GM21619 (cell line): Measurements from ENCODE around the gene LSAMP.
A peak's percentile ranks its signal among the peaks of the same experiment; 100 is the strongest.
"Not testable (repeated sequence)": the region's sequence is repeated elsewhere in the genome, so short reads cannot be mapped to it uniquely, and the experiment has no call there.

Experiments
- ATAC-seq: cut with Tn5 transposase; IDR thresholded peaks from one replicate; pipeline ENCODE4 v1.9.1; 2021; ENCODE audit not compliant: unreplicated experiment

Gene LSAMP

DNA sequence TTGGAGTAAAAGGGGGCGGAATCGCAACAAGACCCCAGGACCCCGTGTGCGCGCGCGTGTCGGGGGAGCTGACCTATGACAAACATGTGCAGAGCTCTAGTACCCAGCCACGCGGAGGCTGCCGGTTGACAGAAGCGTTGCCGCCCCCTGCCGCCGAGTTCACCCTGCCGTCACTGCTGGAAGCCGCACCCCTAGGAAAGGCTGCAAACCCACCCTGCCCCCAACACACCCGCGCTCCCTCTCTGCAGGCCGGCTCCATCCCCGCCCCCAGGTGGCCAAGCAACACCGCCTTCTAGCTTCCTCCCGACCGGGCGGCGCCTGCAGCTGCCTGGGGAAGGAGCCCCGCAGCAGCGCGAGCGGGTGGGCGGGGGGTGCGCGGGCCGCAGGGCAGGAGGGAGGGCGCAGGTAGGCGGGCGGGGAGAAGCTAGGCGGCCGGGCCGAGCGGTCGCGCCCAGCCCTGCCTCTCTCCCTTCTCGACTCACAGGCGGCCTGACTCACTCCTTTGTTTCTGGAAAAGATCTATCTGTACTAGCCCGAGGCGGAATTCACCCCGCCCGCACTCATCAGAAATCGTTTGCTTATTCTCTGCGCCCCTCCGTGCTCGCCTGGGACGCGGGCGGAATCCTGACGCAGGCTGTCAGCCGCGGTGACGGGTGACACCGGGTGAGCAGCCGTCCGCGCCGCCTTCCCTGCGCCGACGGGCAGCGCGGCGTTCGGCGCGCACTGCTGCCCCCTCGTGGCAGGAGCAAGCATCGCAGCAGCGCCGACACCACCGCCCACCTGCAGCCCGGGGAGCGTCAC is 661.1 kb downstream of the LSAMP start:
- peak; percentile 88 for ATAC-seq

DNA sequence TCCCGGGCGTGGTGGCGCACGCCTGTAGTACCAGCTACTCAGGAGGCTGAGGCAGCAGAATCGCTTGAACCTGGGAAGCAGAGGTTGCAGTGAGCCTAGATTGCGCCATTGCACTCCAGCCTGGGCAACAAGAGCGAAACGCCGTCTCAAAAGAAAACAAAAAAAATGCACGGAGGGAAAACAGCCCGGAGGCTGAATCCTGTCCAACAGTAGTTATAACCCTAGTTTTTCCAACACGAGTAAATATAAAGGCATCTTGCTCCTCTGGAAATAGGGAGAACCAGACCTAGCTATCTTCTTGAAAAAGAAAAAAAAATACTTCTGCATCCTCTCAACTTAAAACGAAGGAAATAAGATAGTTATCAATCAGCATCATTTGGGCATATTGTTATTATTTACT is 661.9 kb downstream of the LSAMP start:
- not testable (repeated sequence) for ATAC-seq

DNA sequence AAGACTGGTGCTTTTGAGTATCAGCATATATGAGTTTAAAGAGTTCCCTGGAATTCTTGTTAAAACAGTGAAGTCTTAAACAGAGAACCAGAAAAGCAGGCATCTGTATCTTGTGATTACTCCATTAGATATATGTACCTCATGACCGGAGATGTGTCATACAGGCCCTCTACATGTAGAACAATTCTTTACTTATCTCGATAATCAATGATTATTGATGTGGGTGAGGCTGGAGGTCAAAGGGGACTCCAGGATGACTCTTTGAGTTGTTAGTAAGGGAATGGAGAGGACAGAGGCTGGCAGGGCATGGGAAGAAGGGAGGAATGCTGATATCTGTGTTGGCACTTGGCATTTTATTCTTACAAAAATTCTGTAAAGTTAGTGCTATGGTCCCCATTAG is 666.3 kb downstream of the LSAMP start:
- ATAC-seq, result no peak

DNA sequence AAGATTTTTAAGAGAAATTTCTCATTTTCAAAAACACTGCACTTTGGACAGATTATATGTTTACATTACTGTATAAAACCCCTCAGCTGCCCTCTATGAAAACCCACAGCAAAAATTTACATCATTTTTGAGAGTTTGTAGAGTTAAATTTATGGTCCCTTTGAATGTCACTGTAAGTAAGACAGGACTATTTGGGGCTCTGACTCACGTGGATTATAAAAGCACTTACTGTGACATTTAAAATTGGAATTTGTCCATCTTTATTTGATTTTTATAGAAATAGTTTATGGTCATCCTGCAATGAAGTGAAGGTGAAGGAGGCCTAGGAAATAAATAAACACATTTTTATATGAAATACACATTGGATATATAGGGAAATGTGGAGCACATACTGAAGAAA is 672.3 kb downstream of the LSAMP start:
- ATAC-seq, result no peak

DNA sequence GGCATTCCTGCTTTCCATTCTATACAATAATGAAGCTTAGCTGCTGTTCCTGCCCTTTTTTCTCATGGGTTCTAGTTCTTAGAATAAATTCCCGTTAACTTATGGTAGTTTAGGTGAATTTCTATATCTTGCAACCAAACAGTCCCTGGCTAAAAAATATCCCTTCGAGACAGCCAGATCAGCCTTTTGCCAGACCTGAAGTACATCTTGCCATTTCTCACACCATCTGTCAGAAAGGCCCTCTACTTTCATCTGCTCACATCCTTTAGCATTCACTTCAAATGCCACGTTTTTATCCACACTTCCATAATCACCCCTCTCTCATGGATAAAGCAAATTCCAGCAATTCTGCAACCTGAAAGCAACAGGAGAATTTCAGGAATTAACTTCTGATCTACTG is 676.6 kb downstream of the LSAMP start:
- ATAC-seq, result no peak

DNA sequence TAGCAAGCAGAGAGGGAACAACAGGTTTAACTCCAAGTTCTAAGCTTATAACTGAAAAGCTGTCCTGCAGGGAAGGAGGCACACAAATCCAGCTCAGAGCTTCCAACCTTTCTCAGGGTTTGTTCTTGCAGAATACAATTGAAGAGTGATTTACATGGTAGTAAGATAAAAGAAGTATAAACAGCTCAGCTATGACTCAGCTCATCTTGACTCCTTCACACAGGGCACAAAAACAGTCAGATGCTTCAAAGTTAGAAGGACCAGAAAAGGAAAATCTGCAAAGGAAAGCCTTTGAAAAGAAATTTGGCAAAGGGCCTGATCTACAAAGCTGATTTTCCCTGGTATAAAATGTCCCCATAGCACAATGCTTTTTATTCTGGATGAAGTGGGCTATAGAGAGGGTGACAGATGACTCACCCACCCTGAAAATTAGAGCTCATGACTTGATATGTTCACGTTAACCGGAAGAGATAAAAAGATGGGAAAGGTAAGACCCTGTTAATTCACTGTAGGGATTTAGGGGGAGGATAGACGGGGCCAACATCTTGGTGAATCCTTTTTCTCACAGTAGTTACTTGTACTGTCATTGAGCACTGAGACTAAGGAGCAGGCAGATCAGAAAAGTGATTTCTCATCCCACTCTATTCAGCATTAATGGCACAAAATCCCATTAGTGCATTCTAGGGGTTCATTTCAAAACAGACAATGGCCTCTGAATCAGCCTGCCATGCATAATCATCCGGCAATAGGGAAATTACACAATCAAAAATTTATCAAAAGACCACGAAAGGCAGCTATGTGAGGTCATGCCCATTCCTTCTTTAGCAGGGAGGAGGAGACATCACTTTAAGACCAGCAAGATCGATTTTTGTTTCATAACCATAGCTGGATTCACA is 678.5 kb downstream of the LSAMP start:
- ATAC-seq, result no peak

DNA sequence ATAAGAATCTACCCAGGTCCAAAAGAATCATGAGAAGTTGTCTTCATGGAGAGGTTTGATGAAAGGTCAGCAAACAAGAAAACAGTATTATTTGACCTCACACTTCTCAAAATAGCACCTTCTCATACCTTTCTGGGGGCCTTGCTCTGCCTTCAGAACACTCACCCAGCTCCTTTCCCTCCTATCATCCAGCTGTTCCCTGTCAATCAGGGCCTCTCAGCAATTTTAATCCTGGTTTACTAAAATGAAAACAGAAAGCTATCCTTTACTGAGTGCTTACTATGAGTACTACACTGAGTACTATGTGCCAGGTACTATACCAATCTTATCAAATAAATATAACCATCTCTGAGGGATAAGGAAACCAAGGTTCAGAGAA is 683.4 kb downstream of the LSAMP start:
- ATAC-seq, result no peak

DNA sequence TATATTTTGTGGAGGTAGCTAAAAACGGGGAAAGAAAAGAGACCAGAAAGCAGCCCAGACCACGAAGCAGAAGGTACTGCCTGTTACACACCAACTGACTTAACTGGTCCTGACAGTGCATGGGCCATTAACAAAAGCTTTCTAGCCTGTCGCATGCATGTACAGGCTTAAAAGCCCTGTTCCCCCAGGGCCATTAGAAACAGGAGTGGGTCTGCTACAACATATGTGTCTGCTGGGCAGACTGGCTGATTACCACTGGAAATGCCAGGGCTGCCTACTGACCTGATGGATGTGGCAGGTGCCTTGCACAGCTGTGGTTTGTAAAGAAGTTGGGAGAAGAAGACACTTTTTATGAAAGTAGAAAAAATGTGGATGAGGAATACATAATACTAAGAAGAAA is 684.6 kb downstream of the LSAMP start:
- no peak for ATAC-seq

DNA sequence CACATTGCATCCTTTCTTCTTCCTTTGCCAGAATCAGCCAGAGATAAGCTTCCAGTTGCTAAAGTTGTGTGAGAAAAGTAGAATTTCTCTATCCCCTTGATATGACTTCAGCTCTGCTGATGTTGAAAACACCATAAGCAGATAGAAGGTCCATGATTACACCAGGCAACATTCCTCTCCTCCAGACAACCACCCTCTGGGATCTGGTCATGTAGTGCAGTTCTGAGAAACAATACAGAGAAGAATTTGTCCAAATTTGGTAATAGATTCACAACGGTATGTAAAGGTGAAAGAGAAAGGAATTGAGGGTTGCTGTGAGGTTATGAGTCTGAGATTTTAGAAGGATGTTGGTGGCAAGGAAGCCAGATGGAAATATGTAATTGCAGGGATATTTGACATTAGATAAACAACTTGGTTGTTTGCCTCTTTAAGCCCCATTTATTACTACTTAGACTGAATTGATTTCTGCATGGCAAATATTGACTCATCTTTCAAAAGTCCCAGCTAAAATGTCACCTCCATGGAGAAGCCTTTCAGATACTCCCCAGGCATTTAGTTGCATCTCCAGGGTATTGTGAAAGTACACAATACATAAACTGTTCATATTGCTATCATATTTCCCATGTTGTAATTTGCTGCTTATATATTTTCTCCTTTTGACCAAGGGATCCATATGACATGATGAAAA is 687.1 kb downstream of the LSAMP start:
- ATAC-seq, result no peak

DNA sequence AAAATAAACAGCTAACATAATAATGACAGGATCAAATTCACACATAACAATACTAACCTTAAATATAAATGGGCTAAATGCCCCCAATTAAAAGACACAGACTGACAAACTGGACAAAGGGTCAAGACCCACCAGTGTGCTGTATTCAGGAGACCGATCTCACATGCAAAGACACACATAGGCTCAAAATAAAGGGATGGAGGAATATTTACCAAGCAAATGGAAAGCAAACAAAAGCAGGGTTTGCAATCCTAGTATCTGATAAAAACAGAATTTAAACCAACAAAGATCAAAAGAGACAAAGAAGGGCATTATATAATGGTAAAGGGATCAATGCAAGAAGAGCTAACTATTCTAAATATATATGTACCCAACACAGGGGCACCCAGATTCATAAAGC is 692.3 kb downstream of the LSAMP start:
- ATAC-seq, result not testable (repeated sequence)
